ENCODE data around the gene FAM219A.
"Not testable (repeated sequence)": the region's sequence is repeated elsewhere in the genome, so short reads cannot be mapped to it uniquely, and the experiment has no call there.

The FAM219A gene

DNA sequence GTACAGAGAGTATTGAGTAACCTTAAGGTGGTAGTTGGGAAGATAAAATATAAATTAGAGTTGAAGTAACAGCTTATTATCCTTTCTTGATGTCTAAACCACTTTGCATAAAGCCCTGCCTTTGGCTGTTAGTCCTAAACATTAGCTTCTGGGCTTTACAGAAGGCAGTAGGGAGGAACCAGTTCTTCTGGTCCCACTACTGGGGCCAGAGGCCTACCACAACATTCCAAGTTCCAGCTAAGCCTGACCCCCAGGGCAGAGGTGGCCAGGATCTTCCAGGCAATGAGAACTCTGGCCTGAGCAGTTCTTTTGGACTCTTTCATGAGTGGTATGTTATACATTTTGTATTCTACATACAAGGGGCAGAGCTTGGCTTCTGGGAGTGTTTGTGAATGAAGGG, 26.3 kb upstream of the FAM219A start:
- no peaks in the 10 kb centered on the region for H3F3A ChIP-seq (ENCODE audit: insufficient read depth, low read length)
- H3K4me1 ChIP-seq (ENCODE audit: insufficient read depth, low read length, severe bottlenecking): no peaks in the 10 kb centered on the region
- H4K20me1 ChIP-seq (ENCODE audit: insufficient read depth, low read length): no peaks in the 10 kb centered on the region
- H2AFZ ChIP-seq (ENCODE audit: low read length): no peak overlapping the region
- H3K4me2 ChIP-seq (ENCODE audit: low read length): no peak overlapping the region
- no peaks in the 10 kb centered on the region for H3K79me2 ChIP-seq (ENCODE audit: insufficient read depth, low read length)
- H3K9ac ChIP-seq (ENCODE audit: low read length): no peak overlapping the region
- H3K27ac ChIP-seq (ENCODE audit: low read depth, low read length, poor library complexity, severe bottlenecking): no peak overlapping the region
- no peak overlapping the region for H3K4me3 ChIP-seq (ENCODE audit: low read depth, low read length, poor library complexity, severe bottlenecking)
- TF ChIP-seq, protein P1, sequence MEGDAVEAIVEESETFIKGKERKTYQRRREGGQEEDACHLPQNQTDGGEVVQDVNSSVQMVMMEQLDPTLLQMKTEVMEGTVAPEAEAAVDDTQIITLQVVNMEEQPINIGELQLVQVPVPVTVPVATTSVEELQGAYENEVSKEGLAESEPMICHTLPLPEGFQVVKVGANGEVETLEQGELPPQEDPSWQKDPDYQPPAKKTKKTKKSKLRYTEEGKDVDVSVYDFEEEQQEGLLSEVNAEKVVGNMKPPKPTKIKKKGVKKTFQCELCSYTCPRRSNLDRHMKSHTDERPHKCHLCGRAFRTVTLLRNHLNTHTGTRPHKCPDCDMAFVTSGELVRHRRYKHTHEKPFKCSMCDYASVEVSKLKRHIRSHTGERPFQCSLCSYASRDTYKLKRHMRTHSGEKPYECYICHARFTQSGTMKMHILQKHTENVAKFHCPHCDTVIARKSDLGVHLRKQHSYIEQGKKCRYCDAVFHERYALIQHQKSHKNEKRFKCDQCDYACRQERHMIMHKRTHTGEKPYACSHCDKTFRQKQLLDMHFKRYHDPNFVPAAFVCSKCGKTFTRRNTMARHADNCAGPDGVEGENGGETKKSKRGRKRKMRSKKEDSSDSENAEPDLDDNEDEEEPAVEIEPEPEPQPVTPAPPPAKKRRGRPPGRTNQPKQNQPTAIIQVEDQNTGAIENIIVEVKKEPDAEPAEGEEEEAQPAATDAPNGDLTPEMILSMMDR (IDR thresholded peaks at IDR 0.05; ENCODE audit: low read length): no peak
- TF ChIP-seq EZH2 (IDR thresholded peaks at IDR 0.05; ENCODE audit: borderline replicate concordance, low read length): no peak
- H3K9me2 ChIP-seq (ENCODE audit: low read depth, low read length): no peaks in the 10 kb centered on the region
- H3K9me3 ChIP-seq (ENCODE audit: low read length): no peaks in the 10 kb centered on the region
- H3K36me3 ChIP-seq (ENCODE audit: insufficient read depth, low read length): no peaks in the 10 kb centered on the region
- peaks cover 3% of the 10 kb centered on the region; the same call in 1 of the 2 replicates for H3K27me3 ChIP-seq (ENCODE audit: insufficient read depth, low read length)

DNA sequence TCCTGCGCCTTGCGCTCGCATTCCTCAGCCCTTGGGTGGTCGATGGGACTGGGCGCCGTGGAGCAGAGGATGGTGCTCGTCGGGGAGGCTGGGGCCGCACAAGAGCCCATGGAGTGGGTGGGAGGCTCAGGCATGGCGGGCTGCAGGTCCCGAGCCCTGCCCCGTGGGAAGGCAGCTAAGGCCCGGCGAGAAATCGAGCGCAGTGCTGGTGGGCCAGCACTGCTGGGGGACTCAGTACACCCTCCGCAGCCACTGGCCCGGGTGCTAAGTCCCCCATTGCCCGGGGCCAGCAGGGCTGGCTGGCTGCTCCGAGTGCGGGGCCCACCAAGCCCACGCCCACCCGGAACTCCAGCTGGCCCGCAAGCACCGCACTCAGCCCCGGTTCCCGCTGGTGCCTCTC, 24.4 kb upstream of the FAM219A start:
- not testable (repeated sequence) for H3K36me3 ChIP-seq (ENCODE audit: insufficient read depth, low read length); H4K20me1 ChIP-seq (ENCODE audit: insufficient read depth, low read length); H3K27ac ChIP-seq (ENCODE audit: low read depth, low read length, poor library complexity, severe bottlenecking); H3K27me3 ChIP-seq (ENCODE audit: insufficient read depth, low read length); H2AFZ ChIP-seq (ENCODE audit: low read length); H3K79me2 ChIP-seq (ENCODE audit: insufficient read depth, low read length); H3K9me2 ChIP-seq (ENCODE audit: low read depth, low read length); H3K4me1 ChIP-seq (ENCODE audit: insufficient read depth, low read length, severe bottlenecking); H3K9me3 ChIP-seq (ENCODE audit: low read length); H3K4me2 ChIP-seq (ENCODE audit: low read length); H3K9ac ChIP-seq (ENCODE audit: low read length); H3K4me3 ChIP-seq (ENCODE audit: low read depth, low read length, poor library complexity, severe bottlenecking); H3F3A ChIP-seq (ENCODE audit: insufficient read depth, low read length)

DNA sequence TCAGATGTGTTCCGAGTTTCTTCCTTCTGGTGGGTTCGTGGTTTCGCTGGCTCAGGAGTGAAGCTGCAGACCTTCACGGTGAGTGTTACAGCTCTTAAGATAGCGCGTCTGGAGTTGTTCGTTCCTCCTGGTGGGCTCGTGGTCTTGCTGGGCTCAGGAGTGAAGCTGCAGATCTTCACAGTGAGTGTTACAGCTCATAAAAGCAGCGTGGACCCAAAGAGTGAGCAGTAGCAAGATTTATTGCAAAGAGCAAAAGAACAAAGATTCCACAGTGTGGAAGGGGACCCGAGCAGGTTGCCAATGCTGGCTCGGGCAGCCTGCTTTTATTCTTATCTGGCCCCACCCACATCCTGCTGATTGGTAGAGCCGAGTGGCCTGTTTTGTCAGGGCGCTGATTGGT, 23.2 kb upstream of the FAM219A start:
- not testable (repeated sequence) for H3F3A ChIP-seq (ENCODE audit: insufficient read depth, low read length); H3K36me3 ChIP-seq (ENCODE audit: insufficient read depth, low read length); H2AFZ ChIP-seq (ENCODE audit: low read length); H3K4me2 ChIP-seq (ENCODE audit: low read length); H3K79me2 ChIP-seq (ENCODE audit: insufficient read depth, low read length); H3K4me1 ChIP-seq (ENCODE audit: insufficient read depth, low read length, severe bottlenecking); H3K9me2 ChIP-seq (ENCODE audit: low read depth, low read length); H3K9me3 ChIP-seq (ENCODE audit: low read length); H3K27ac ChIP-seq (ENCODE audit: low read depth, low read length, poor library complexity, severe bottlenecking); H3K27me3 ChIP-seq (ENCODE audit: insufficient read depth, low read length); H4K20me1 ChIP-seq (ENCODE audit: insufficient read depth, low read length); H3K9ac ChIP-seq (ENCODE audit: low read length); H3K4me3 ChIP-seq (ENCODE audit: low read depth, low read length, poor library complexity, severe bottlenecking)

DNA sequence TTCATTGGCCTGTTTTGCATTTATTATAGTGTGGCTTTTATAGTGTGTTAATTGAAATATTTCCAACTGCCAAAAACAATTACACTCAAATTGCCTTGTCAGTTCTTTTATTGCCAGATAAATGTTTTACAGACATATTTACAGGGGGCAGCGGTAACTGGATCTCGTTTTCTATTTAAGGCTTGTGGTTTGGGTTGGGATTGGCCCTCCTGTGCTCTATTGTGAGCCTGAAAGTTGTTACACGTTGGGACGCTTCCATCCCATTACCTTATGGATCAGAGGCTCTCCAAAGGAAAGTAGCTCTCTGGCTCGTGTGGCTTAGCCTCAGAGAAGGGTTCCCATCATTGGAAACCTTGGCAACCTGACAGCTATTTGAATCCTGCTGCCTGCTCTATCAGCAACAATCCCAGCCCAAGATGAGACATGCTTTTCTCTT, 21.1 kb upstream of the FAM219A start:
- Histone ChIP-seq H3K4me1 (ENCODE audit: insufficient read depth, low read length, severe bottlenecking) (no peaks in the 10 kb centered on the region), H2AFZ (ENCODE audit: low read length) (no peak overlapping the region), H3K27me3 (ENCODE audit: insufficient read depth, low read length) (no peaks in the 10 kb centered on the region), H3K9me2 (ENCODE audit: low read depth, low read length) (no peaks in the 10 kb centered on the region), H3K79me2 (ENCODE audit: insufficient read depth, low read length) (no peaks in the 10 kb centered on the region), H3K9me3 (ENCODE audit: low read length) (no peaks in the 10 kb centered on the region), H3K36me3 (ENCODE audit: insufficient read depth, low read length) (no peaks in the 10 kb centered on the region), H3K4me3 (ENCODE audit: low read depth, low read length, poor library complexity, severe bottlenecking) (no peak overlapping the region), H4K20me1 (ENCODE audit: insufficient read depth, low read length) (no peaks in the 10 kb centered on the region), H3K9ac (ENCODE audit: low read length) (no peak overlapping the region), H3F3A (ENCODE audit: insufficient read depth, low read length) (no peaks in the 10 kb centered on the region), H3K27ac (ENCODE audit: low read depth, low read length, poor library complexity, severe bottlenecking) (no peak overlapping the region), H3K4me2 (ENCODE audit: low read length) (no peak overlapping the region)
- TF ChIP-seq, protein P1 (IDR thresholded peaks at IDR 0.05; ENCODE audit: low read length): no peak
- TF ChIP-seq EZH2 (IDR thresholded peaks at IDR 0.05; ENCODE audit: borderline replicate concordance, low read length): no peak

Measured in OCI-LY1 (cell line).